ENCODE data around the gene RBM4.

Gene RBM4

DNA sequence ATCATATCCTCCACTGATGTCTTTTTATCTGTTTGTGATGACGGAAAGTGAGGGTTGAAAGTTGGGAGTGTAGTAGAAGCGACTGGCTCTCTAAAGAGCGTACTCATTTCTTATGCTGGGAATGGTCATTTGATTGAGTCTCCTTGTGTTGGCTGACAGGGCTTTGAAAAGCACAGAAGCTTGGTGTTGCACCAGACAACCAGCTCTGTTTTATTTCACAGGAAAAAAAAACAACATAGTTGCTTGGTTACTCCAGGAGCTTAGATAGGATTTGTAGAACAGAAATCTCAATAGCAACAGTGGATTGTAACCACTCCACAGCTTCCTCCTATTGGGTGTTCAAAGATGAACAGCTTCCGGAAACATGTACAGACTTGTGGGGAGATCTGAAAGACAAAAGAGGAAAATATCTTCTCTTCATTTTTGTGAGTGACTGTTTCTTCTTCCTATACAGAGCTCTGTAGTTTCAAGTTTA lies 19.4 kb upstream of the RBM4 start:
- peak; percentile 88 for DNase-seq (ENCODE audit: low read depth)
- TF ChIP-seq, protein P1, sequence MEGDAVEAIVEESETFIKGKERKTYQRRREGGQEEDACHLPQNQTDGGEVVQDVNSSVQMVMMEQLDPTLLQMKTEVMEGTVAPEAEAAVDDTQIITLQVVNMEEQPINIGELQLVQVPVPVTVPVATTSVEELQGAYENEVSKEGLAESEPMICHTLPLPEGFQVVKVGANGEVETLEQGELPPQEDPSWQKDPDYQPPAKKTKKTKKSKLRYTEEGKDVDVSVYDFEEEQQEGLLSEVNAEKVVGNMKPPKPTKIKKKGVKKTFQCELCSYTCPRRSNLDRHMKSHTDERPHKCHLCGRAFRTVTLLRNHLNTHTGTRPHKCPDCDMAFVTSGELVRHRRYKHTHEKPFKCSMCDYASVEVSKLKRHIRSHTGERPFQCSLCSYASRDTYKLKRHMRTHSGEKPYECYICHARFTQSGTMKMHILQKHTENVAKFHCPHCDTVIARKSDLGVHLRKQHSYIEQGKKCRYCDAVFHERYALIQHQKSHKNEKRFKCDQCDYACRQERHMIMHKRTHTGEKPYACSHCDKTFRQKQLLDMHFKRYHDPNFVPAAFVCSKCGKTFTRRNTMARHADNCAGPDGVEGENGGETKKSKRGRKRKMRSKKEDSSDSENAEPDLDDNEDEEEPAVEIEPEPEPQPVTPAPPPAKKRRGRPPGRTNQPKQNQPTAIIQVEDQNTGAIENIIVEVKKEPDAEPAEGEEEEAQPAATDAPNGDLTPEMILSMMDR (IDR thresholded peaks at IDR 0.05; ENCODE audit: low read length, missing control alignments): no peak
- peak overlapping the region; percentile 81 for H3K4me3 ChIP-seq (replicated peaks; ENCODE audit: low read depth, low read length)

DNA sequence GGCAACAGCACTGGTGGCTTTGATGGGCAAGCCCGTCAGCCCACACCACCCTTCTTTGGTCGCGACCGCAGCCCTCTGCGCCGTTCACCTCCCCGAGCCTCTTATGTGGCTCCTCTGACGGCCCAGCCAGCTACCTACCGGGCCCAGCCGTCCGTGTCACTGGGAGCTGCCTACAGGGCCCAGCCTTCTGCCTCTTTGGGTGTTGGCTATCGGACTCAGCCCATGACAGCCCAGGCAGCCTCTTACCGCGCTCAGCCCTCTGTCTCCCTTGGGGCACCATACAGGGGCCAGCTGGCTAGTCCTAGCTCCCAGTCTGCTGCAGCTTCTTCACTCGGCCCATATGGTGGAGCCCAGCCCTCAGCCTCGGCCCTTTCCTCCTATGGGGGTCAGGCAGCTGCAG lies 14.1 kb upstream of the RBM4 start:
- no peak for DNase-seq (ENCODE audit: low read depth)
- H3K4me3 ChIP-seq (replicated peaks; ENCODE audit: low read depth, low read length): no peak overlapping the region
- TF ChIP-seq, protein P1 (IDR thresholded peaks at IDR 0.05; ENCODE audit: low read length, missing control alignments): no peak

DNA sequence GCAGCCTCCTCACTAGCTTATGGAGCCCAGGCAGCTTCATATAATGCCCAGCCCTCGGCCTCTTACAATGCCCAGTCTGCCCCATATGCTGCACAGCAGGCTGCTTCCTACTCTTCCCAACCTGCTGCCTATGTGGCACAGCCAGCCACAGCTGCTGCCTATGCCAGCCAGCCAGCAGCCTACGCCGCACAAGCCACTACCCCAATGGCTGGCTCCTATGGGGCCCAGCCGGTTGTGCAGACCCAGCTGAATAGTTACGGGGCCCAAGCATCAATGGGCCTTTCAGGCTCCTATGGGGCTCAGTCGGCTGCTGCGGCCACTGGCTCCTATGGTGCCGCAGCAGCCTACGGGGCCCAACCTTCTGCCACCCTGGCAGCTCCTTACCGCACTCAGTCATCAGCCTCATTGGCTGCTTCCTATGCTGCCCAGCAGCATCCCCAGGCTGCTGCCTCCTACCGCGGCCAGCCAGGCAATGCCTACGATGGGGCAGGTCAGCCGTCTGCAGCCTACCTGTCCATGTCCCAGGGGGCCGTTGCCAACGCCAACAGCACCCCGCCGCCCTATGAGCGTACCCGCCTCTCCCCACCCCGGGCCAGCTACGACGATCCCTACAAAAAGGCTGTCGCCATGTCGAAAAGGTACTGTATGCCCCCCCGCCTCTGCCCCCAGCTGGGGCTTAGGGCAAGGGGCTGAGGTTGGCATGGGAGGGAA lies 13.3 kb upstream of the RBM4 start:
- DNase-seq (ENCODE audit: low read depth): no peak
- TF ChIP-seq, protein P1 (IDR thresholded peaks at IDR 0.05; ENCODE audit: low read length, missing control alignments): no peak

DNA sequence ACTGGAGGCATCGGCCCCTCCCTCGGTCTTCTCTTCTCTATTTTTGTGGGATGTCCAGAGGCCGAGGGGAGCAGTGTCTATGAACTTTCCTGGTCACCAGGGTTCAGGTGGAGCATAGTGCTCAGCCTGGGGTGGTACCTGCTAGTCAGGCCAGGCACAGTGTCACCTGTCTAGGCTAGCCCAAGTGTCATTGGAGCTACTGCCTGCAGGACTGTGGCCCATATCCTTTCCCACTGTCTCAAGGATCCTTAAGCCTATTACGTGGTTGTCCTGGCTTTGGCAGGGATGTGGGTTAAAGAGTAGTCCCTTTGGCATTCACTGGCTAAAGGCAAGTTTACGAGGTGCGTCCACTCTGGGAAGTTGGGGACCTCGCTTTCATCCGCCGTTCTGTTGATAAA lies 12.8 kb upstream of the RBM4 start:
- TF ChIP-seq, protein P1 (IDR thresholded peaks at IDR 0.05; ENCODE audit: low read length, missing control alignments): no peak
- DNase-seq (ENCODE audit: low read depth): no peak
- H3K4me3 ChIP-seq (replicated peaks; ENCODE audit: low read depth, low read length): no peak overlapping the region

More for the DNA sequence above, 13.3 kb upstream of the RBM4 start:
- H3K4me3 ChIP-seq (replicated peaks; ENCODE audit: low read depth, low read length): no peak overlapping the region

DNA sequence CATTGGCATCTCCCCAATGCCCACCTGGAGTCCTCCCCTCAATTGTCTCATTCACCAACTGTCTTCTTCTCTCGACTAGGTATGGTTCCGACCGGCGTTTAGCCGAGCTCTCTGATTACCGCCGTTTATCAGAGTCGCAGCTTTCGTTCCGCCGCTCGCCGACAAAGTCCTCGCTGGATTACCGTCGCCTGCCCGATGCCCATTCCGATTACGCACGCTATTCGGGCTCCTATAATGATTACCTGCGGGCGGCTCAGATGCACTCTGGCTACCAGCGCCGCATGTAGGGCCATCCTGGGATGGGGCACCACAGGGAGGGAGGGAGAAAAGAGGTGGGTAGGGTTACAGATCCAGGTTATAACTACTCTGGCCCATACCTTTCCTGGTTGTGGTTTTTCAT lies 12.1 kb upstream of the RBM4 start:
- no peak overlapping the region for H3K4me3 ChIP-seq (replicated peaks; ENCODE audit: low read depth, low read length)
- TF ChIP-seq, protein P1 (IDR thresholded peaks at IDR 0.05; ENCODE audit: low read length, missing control alignments): no peak
- no peak for DNase-seq (ENCODE audit: low read depth)

DNA sequence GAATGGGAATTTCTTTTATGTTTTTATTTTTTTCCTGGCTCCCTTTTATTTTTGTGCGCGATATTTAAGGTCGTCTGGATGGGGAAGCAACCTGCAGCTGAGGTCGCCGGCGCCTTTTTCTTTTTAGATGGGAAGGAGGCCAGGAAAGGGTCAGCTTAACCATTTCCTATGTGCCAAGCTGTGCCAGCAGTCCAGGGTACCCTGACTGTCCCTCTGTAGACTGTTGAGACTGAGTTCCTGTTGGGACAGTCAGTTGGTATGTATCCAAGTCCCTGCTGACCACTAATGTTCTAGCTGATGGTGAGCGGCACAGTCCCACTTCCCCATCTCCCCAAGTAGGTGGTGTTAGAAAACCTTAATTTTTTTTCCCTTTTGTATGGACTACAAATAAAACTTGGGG lies 11.6 kb upstream of the RBM4 start:
- no peak for DNase-seq (ENCODE audit: low read depth)
- TF ChIP-seq, protein P1 (IDR thresholded peaks at IDR 0.05; ENCODE audit: low read length, missing control alignments): no peak
- H3K4me3 ChIP-seq (replicated peaks; ENCODE audit: low read depth, low read length): no peak overlapping the region

DNA sequence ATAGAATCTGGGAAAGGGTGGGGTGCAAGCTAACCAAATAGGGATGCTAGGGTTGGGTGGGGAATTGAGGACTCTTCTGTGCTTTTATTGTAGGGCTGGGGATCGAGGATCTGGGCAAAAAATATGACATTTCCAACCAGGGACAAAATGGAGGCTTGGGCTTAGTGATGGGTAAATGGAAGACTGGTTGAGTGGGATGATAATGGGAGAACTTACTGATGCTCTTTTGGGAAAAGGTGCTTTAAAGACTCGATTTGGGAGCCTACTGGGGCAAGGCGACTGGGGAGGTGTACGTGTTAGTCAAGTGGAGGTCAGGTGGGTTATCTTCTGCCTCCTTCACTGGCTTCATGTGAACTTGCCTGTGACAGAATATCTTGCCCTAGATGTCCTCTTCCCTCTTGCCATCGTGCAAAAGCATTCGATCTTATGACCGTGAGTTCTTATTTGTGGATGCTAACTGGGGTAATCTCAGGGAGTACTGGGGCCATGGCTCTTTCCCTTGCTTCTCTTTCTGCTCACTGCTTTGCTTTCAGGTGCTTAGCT lies 10.4 kb upstream of the RBM4 start:
- H3K4me3 ChIP-seq (replicated peaks; ENCODE audit: low read depth, low read length): no peak overlapping the region
- DNase-seq (ENCODE audit: low read depth): no peak
- TF ChIP-seq, protein P1 (IDR thresholded peaks at IDR 0.05; ENCODE audit: low read length, missing control alignments): no peak
